Fibroblast of lung (primary cell): ENCODE data around the gene BFSP2. TPM values are rescaled to one million over a fixed set of nuclear protein-coding genes. Genes with fewer than 3 reads are reported as not detected.

ENCODE experiments used
- DNase-seq, 2 donors: peaks; one replicate each; pipeline versions ENCODE4 v3.0.0 to v3.0.0-alpha.2; 2010; ENCODE audit warnings: low read depth in 2 of 2
- H2AFZ ChIP-seq: 2 replicates; pipeline ENCODE4 v1.5.1; 2012; ENCODE audit warnings: low read length, control low read depth, inconsistent platforms
- H3K27ac ChIP-seq: 2 replicates; pipeline ENCODE4 v1.5.1; 2011; ENCODE audit warnings: low read length, control low read depth; ENCODE audit not compliant: insufficient read depth
- H3K27me3 ChIP-seq: 2 replicates; pipeline ENCODE4 v1.5.1; 2011; ENCODE audit warnings: mild to moderate bottlenecking, low read length; ENCODE audit not compliant: control insufficient read depth, insufficient read depth
- H3K36me3 ChIP-seq: 2 replicates; pipeline ENCODE4 v1.5.1; 2011; ENCODE audit warnings: low read length; ENCODE audit not compliant: control insufficient read depth, insufficient read depth
- H3K4me1 ChIP-seq: 2 replicates; pipeline ENCODE4 v1.5.1; 2011; ENCODE audit warnings: low read length; ENCODE audit not compliant: control insufficient read depth, insufficient read depth; ENCODE audit errors: extremely low read depth
- H3K4me2 ChIP-seq: 2 replicates; pipeline ENCODE4 v1.5.1; 2011; ENCODE audit warnings: low read length, control low read depth; ENCODE audit not compliant: insufficient read depth; ENCODE audit errors: extremely low read depth
- H3K4me3 ChIP-seq, 4 experiments: fragments of 200-600 bp in 1 of 4; sonication (generic) in 1 of 4; replicated peaks in 1 of 4; 2 replicates each; pipeline ENCODE4 v1.5.1; 2011 to 2016; ENCODE audit warnings: low read length in 4 of 4, low read depth in 3 of 4, mild to moderate bottlenecking in 3 of 4, control low read depth in 2 of 4, inconsistent platforms in 1 of 4, mixed read lengths in 1 of 4; ENCODE audit not compliant: insufficient read depth in 1 of 4; ENCODE audit errors: control extremely low read depth in 1 of 4
- H3K79me2 ChIP-seq: 2 replicates; pipeline ENCODE4 v1.5.1; 2012; ENCODE audit warnings: mild to moderate bottlenecking, low read length, inconsistent platforms; ENCODE audit not compliant: control insufficient read depth, insufficient read depth
- H3K9ac ChIP-seq: 2 replicates; pipeline ENCODE4 v1.5.1; 2011; ENCODE audit warnings: mild to moderate bottlenecking, low read length, control low read depth; ENCODE audit not compliant: insufficient read depth
- H3K9me3 ChIP-seq: 2 replicates; pipeline ENCODE4 v1.5.1; 2012; ENCODE audit warnings: low read depth, low read length; ENCODE audit not compliant: control insufficient read depth, insufficient read depth
- H4K20me1 ChIP-seq: 2 replicates; pipeline ENCODE4 v1.5.1; 2011; ENCODE audit warnings: low read length; ENCODE audit not compliant: control insufficient read depth, insufficient read depth; ENCODE audit errors: extremely low read depth
- CTCF ChIP-seq, 2 donors: IDR thresholded peaks in 1 of 2; conservative IDR thresholded peaks in 1 of 2; 1 replicate in 1 of 2; 2 replicates in 1 of 2; pipeline ENCODE4 v1.5.1; 2011 to 2012; ENCODE audit warnings: low read length in 2 of 2, control low read depth in 1 of 2, inconsistent platforms in 1 of 2, low read depth in 1 of 2, mild to moderate bottlenecking in 1 of 2
- EZH2 ChIP-seq: IDR thresholded peaks from 2 replicates; pipeline ENCODE4 v1.5.1; 2012; ENCODE audit warnings: low read length, control low read depth, mild to moderate bottlenecking; ENCODE audit errors: missing control alignments
- polyA plus RNA-seq, 2 donors: library from polyadenylated mRNA; depleted of rRNA in 1 of 2; stranded (reverse) in 1 of 2; unstranded in 1 of 2; fragments of >200 nt; gene quantifications; 2 replicates each; pipeline ENCODE4 v1.2.1, GENCODE V29; 2011 to 2012; ENCODE audit warnings: missing spikeins in 1 of 2
- total RNA-seq: library from RNA; depleted of rRNA; stranded (reverse); fragments of >200 nt; gene quantifications from 2 replicates; pipeline ENCODE4 v1.2.1, GENCODE V29; 2014

The BFSP2 gene
- total and polyA plus RNA-seq, 2 donors (not counting 1 experiment from before 2014, with no cell fraction given), result not detected

GRCh38 chr3:133476971-133477375 is 77.1 kb downstream of the BFSP2 start:
- Histone ChIP-seq H3K27me3 (no peaks in the 10 kb centered on the region), H4K20me1 (no peaks in the 10 kb centered on the region), H3K9ac (no peak overlapping the region), H2AFZ (no peak overlapping the region), H3K79me2 (no peaks in the 10 kb centered on the region), H3K4me3 (no peak overlapping the region), H3K4me1 (peaks cover 7% of the 10 kb centered on the region), H3K27ac (no peak overlapping the region), H3K36me3 (no peaks in the 10 kb centered on the region), H3K9me3 (no peaks in the 10 kb centered on the region), H3K4me2 (no peak overlapping the region)
- DNase-seq, result no peak
- TF ChIP-seq EZH2, result no peak
- no peak for TF ChIP-seq CTCF (conservative IDR thresholded peaks at IDR 0.05 in 1 of 2, IDR thresholded peaks at IDR 0.05 in 1 of 2; ENCODE audit: low read depth in 1 of 2, low read length in 2 of 2)

- peaks cover 7% of the 10 kb centered on the region for H3K4me1 ChIP-seq
Measured at GRCh38 chr3:133477487-133477886, 77.6 kb downstream of the BFSP2 start.

GRCh38 chr3:133478624-133479023 is 78.8 kb downstream of the BFSP2 start:
- Histone ChIP-seq H3K4me1 (peaks cover 7% of the 10 kb centered on the region), H3K79me2 (no peaks in the 10 kb centered on the region), H3K4me3 (no peak overlapping the region), H3K9ac (no peak overlapping the region), H2AFZ (no peak overlapping the region), H3K27ac (no peak overlapping the region), H3K9me3 (no peaks in the 10 kb centered on the region), H4K20me1 (no peaks in the 10 kb centered on the region), H3K36me3 (no peaks in the 10 kb centered on the region), H3K27me3 (no peaks in the 10 kb centered on the region), H3K4me2 (no peak overlapping the region)
- no peak for TF ChIP-seq EZH2
- TF ChIP-seq CTCF (conservative IDR thresholded peaks at IDR 0.05 in 1 of 2, IDR thresholded peaks at IDR 0.05 in 1 of 2; ENCODE audit: low read depth in 1 of 2, low read length in 2 of 2), result no peak
- DNase-seq, result no peak

More at GRCh38 chr3:133477487-133477886, 77.6 kb downstream of the BFSP2 start:
- Histone ChIP-seq H3K9me3 (no peaks in the 10 kb centered on the region), H2AFZ (no peak overlapping the region), H3K36me3 (no peaks in the 10 kb centered on the region), H3K4me2 (no peak overlapping the region), H3K4me3 (no peak overlapping the region), H3K9ac (no peak overlapping the region), H4K20me1 (no peaks in the 10 kb centered on the region), H3K27ac (no peak overlapping the region), H3K27me3 (no peaks in the 10 kb centered on the region), H3K79me2 (no peaks in the 10 kb centered on the region)
- DNase-seq, result no peak
- TF ChIP-seq EZH2, result no peak
- no peak for TF ChIP-seq CTCF (conservative IDR thresholded peaks at IDR 0.05 in 1 of 2, IDR thresholded peaks at IDR 0.05 in 1 of 2; ENCODE audit: low read depth in 1 of 2, low read length in 2 of 2)
